GM18526 (cell line): ENCODE results near the gene SRD5A3.

Experiments used
- POLR2A ChIP-seq: IDR thresholded peaks from 3 replicates; pipeline ENCODE4 v1.6.1; 2011; ENCODE audit not compliant: insufficient read length; ENCODE audit errors: extremely low read depth

The SRD5A3 gene

GRCh38 chr4:55336138-55337034, 9.7 kb upstream of the SRD5A3 start:
- TF ChIP-seq POLR2A = no peak

- no peak for TF ChIP-seq POLR2A
Measured at GRCh38 chr4:55337944-55338343, 8.1 kb upstream of the SRD5A3 start.

- no peak for TF ChIP-seq POLR2A
Measured at GRCh38 chr4:55338486-55338885, 7.6 kb upstream of the SRD5A3 start.

- TF ChIP-seq POLR2A = no peak
Measured at GRCh38 chr4:55340266-55340665, 5.8 kb upstream of the SRD5A3 start.

- TF ChIP-seq POLR2A = no peak
Measured at GRCh38 chr4:55343887-55344286, 2.2 kb upstream of the SRD5A3 start.

GRCh38 chr4:55345054-55345453, 988 bp upstream of the SRD5A3 start:
- TF ChIP-seq POLR2A = no peak

GRCh38 chr4:55346851-55347255, 811 bp downstream of the SRD5A3 start:
- TF ChIP-seq POLR2A = no peak

GRCh38 chr4:55347610-55348228, 1.7 kb downstream of the SRD5A3 start:
- TF ChIP-seq POLR2A = no peak

- TF ChIP-seq POLR2A = no peak
Measured at GRCh38 chr4:55348466-55348865, 2.4 kb downstream of the SRD5A3 start.

GRCh38 chr4:55351824-55352223, 5.8 kb downstream of the SRD5A3 start:
- TF ChIP-seq POLR2A = no peak

- TF ChIP-seq POLR2A = no peak
Measured at GRCh38 chr4:55352726-55353125, 6.7 kb downstream of the SRD5A3 start.

- TF ChIP-seq POLR2A = no peak
Measured at GRCh38 chr4:55354648-55355047, 8.6 kb downstream of the SRD5A3 start.

- no peak for TF ChIP-seq POLR2A
Measured at GRCh38 chr4:55355555-55355954, 9.5 kb downstream of the SRD5A3 start.

- no peak for TF ChIP-seq POLR2A
Measured at GRCh38 chr4:55356991-55357461, 11.0 kb downstream of the SRD5A3 start.

GRCh38 chr4:55358246-55358645, 12.2 kb downstream of the SRD5A3 start:
- TF ChIP-seq POLR2A = no peak

GRCh38 chr4:55358668-55359067, 12.6 kb downstream of the SRD5A3 start:
- TF ChIP-seq POLR2A = no peak
